ENCODE measurements around the gene HIP1R. TPM values are rescaled to one million over a fixed set of nuclear protein-coding genes. Genes with fewer than 3 reads are reported as not detected.

Gene HIP1R
- total and polyA plus RNA-seq, 10 of the 15 experiments (the other 5 are each of a cell fraction or from before 2014, with no cell fraction given): 0.18 to 27.7 (median 11.7) TPM

DNA sequence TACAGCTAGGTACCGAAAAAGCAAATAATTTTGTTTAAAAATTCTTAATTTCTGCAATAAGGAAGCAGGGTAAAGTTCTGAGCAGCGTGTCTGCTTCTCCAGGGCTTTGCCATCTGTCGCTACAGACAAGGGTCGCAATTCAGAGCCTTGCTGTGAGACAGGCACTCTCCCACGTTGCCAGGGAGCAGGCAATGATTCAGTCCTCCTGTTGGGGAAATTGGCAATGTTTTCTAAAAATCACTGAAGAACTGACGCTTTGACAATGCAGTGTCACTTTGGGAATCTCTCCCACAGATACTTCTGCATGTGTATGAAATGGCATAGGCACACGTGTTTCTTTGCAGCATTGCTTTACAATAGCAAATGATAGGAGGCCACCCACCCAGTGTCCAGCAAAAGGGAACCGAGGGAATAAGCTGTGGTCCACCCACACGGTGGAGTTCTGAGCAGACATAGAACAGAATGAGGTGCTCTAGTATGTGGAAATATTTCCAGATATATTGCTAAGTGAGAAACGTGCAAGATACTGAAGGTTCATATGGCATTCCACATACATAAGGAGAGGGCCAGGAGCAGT lies 16.0 kb upstream of the HIP1R start:
- ChIA-PET SMC1A (ENCODE audit: uncharacterized antibody, unreplicated experiment) (interaction anchor here (0.9 to 1.3 kb wide), 2 partner anchors 11 to 17 kb away, joined by 3 to 5 read pairs; no protein-coding TSS in a partner anchor), RAD21 (ENCODE audit: unreplicated experiment) (no interaction called here), CTCF (interaction anchor here (0.6 to 1.3 kb wide), 3 partner anchors 13 to 93 kb away, joined by 3 to 4 read pairs (median 3); no protein-coding TSS in a partner anchor), POLR2A (interaction anchor here (0.5 kb wide), 1 partner anchor 412 kb away, joined by 9 read pairs; no protein-coding TSS in a partner anchor)
- no peaks in the 10 kb centered on the region for H4K20me1 ChIP-seq (ENCODE audit: control insufficient read depth, insufficient read depth)
- DNase-seq (ENCODE audit: low read depth, low spot score) (no peak), FAIRE-seq (no peak), ATAC-seq (no peak)
- no peak overlapping the region for H3K9ac ChIP-seq (ENCODE audit: control insufficient read depth, insufficient read depth, low read length)
- in situ Hi-C loops (cut with MboI): no loop called here
- peaks cover 7% of the 10 kb centered on the region for H3K4me1 ChIP-seq (ENCODE audit: control insufficient read depth, insufficient read depth, low read length)
- intact Hi-C loops (cut with micrococcal nuclease; ENCODE audit: unreplicated experiment): no loop called here
- H3K36me3 ChIP-seq (ENCODE audit: control insufficient read depth in 2 of 2, insufficient read depth in 2 of 2, low read length in 1 of 2): no peaks in the 10 kb centered on the region
- H3K4me2 ChIP-seq (ENCODE audit: control insufficient read depth, insufficient read depth): no peak overlapping the region
- H3K9me3 ChIP-seq (replicated peaks; ENCODE audit: control insufficient read depth, insufficient read depth, low read length): no peaks in the 10 kb centered on the region
- H3K27ac ChIP-seq (ENCODE audit: control insufficient read depth, insufficient read depth): no peak overlapping the region
- no peaks in the 10 kb centered on the region for H3K79me2 ChIP-seq (ENCODE audit: control insufficient read depth, insufficient read depth, low read length)
- 76% methylated on average over 10 of the region's 10 CpGs for WGBS (ENCODE audit: insufficient coverage, insufficient replicate concordance, low lambda C conversion rate, missing lambda C conversion rate)
- no TSS peak for BruUV-seq (replicated peaks)
- H3K4me3 ChIP-seq: no peak overlapping the region
- TF ChIP-seq TAF1 (IDR thresholded peaks at IDR 0.05; ENCODE audit: borderline replicate concordance, low read depth, low read length) (no peak), IKZF2 (IDR thresholded peaks at IDR 0.05) (no peak), TCF7 (IDR thresholded peaks at IDR 0.05; ENCODE audit: borderline replicate concordance) (no peak), RAD21 (IDR thresholded peaks at IDR 0.05; ENCODE audit: insufficient read depth, low read depth, low read length) (no peak), ATF7 (IDR thresholded peaks at IDR 0.05; ENCODE audit: low read depth) (no peak), POLR2A (IDR thresholded peaks at IDR 0.05; ENCODE audit: low read depth, low read length) (no peak)
- TF ChIP-seq, protein P1, sequence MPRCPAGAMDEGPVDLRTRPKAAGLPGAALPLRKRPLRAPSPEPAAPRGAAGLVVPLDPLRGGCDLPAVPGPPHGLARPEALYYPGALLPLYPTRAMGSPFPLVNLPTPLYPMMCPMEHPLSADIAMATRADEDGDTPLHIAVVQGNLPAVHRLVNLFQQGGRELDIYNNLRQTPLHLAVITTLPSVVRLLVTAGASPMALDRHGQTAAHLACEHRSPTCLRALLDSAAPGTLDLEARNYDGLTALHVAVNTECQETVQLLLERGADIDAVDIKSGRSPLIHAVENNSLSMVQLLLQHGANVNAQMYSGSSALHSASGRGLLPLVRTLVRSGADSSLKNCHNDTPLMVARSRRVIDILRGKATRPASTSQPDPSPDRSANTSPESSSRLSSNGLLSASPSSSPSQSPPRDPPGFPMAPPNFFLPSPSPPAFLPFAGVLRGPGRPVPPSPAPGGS (IDR thresholded peaks at IDR 0.05; ENCODE audit: borderline replicate concordance, insufficient read depth, low read depth, low read length, poor library complexity, severe bottlenecking): no peak
- peaks cover 0 to 2% of the 10 kb centered on the region in 2 experiments; a peak in 1 of 4 replicates for H3K27me3 ChIP-seq (replicated peaks in 1 of 2; ENCODE audit: control insufficient read depth in 2 of 2, insufficient read depth in 2 of 2, low read length in 1 of 2)
- no peak overlapping the region for H2AFZ ChIP-seq (ENCODE audit: control insufficient read depth, low read depth, low read length)

All from GM12878 (cell line).